Spinal cord (tissue), 10 donors: ENCODE results near the gene PDE5A. TPM values are rescaled to one million over a fixed set of nuclear protein-coding genes. Genes with fewer than 3 reads are reported as not detected.
"Not testable (repeated sequence)": the region's sequence is repeated elsewhere in the genome, so short reads cannot be mapped to it uniquely, and the experiment has no call there.

Source experiments
- DNase-seq, 6 donors: peaks; one replicate each; pipeline versions ENCODE4 v3.0.0 to v3.0.0-alpha.2; 2013 to 2015; ENCODE audit warnings: low spot score in 6 of 6, low read depth in 4 of 6
- H3K27ac ChIP-seq: one replicate; pipeline ENCODE4 v1.5.1; 2013; ENCODE audit warnings: low read depth, low read length, control low read depth
- H3K27me3 ChIP-seq: one replicate; pipeline ENCODE4 v1.6.1; 2013; ENCODE audit warnings: low read length; ENCODE audit not compliant: control insufficient read depth, insufficient read depth
- H3K36me3 ChIP-seq: one replicate; pipeline ENCODE4 v1.6.1; 2013; ENCODE audit warnings: low read length; ENCODE audit not compliant: control insufficient read depth, insufficient read depth
- H3K4me1 ChIP-seq: one replicate; pipeline ENCODE4 v1.6.1; 2013; ENCODE audit warnings: low read length; ENCODE audit not compliant: control insufficient read depth, insufficient read depth
- H3K4me3 ChIP-seq: one replicate; pipeline ENCODE4 v1.5.1; 2013; ENCODE audit warnings: low read depth, low read length, control low read depth
- H3K9me3 ChIP-seq: one replicate; pipeline ENCODE4 v1.6.1; 2013; ENCODE audit warnings: low read length; ENCODE audit not compliant: control insufficient read depth, insufficient read depth
- WGBS: methylation state at CpG from one replicate; pipeline ENCODE4 v1.1.5; 2013; ENCODE audit warnings: missing lambda C conversion rate; ENCODE audit not compliant: insufficient coverage; 5-methylcytosine and 5-hydroxymethylcytosine counted together
- polyA plus RNA-seq, 2 donors: library from polyadenylated mRNA; unstranded; fragments of 120-200 nt; gene quantifications; one replicate each; pipeline ENCODE4 v1.2.1, GENCODE V29; 2013; ENCODE audit not compliant: insufficient read length in 2 of 2
- total RNA-seq, 2 donors: library from RNA; depleted of rRNA in 1 of 2; stranded (reverse); fragments of 120-200 nt in 1 of 2; fragments of >200 nt in 1 of 2; gene quantifications; one replicate each; pipeline versions ENCODE4 v1.2.3 to v1.2.4, GENCODE V29; 2013 to 2014
- donor health status: healthy.

PDE5A gene
- total and polyA plus RNA-seq, 4 donors: 21.1 to 73.6 (median 38.1) TPM

DNA sequence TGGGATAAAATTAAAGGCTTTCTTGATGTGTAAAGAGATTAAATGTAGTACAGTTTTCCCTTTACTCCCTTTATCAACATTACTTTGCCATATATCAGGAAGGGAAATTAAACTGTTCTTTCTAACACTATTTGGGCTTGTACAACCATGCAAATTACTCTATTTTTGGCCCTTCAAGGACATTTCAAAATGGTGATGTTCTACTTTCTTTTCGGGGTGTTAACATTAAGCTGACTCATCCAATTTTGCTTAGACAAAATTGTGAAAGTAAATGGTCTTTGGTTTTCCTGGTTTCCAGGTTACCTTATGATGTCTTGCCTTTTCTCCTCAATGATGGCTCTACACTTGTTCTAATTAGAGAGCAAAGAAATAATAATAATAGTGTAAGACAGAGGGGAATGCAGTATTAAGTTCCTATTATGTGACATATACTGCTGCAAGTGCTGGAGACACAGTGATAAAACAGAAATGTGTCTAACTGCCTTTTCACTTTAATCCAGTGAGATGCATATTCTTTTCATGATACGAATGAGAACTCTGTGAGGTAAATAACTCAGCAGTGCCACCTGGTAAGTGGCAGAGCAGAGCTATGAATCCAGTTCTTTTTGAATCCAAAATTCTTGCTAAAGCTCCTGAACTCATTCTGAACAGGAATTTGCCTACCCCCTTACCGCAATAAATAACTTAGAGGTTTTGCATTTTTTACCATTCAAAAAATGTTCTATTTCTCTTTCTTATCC lies 35.7 kb upstream of the PDE5A start:
- Histone ChIP-seq H3K36me3 (no peaks in the 10 kb centered on the region), H3K9me3 (no peaks in the 10 kb centered on the region), H3K27me3 (no peaks in the 10 kb centered on the region), H3K4me1 (no peaks in the 10 kb centered on the region), H3K27ac (no peak overlapping the region), H3K4me3 (no peak overlapping the region)
- WGBS: 100% methylated on average over 1 of the region's 3 CpGs
- DNase-seq: no peak

DNA sequence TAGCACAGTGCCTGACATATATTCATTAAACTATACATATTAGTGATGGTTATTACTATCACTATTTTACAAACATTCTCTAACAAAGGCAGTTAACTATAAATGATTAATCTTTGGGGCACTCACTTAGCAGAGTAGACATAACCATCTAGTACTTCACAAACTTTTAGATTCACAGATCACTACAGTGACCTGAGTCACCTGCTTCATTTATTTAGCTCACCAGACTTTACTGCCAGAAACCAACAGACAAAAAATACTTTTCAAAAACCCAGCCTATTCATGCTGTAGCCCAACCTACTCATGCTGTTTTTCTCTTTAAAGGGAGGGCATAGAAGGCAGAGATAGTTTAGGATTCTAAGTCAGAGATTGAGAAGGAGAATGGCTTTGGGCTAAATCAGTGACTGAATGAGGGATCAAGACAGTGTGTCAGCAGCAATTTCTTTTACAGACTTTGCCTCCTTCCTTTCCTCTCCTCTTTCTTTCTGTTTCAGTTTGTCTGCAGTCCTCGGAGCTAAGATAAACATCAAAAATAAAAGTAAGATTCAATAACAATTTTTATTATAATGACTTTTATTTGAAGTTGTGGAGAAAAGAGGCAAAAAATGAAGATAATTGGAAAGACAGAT lies 34.7 kb upstream of the PDE5A start:
- Histone ChIP-seq H3K27ac (no peak overlapping the region), H3K27me3 (no peaks in the 10 kb centered on the region), H3K4me1 (no peaks in the 10 kb centered on the region), H3K4me3 (no peak overlapping the region), H3K36me3 (no peaks in the 10 kb centered on the region), H3K9me3 (no peaks in the 10 kb centered on the region)
- WGBS: no CpG with 5 or more reads among the region's 1 CpG
- no peak for DNase-seq

DNA sequence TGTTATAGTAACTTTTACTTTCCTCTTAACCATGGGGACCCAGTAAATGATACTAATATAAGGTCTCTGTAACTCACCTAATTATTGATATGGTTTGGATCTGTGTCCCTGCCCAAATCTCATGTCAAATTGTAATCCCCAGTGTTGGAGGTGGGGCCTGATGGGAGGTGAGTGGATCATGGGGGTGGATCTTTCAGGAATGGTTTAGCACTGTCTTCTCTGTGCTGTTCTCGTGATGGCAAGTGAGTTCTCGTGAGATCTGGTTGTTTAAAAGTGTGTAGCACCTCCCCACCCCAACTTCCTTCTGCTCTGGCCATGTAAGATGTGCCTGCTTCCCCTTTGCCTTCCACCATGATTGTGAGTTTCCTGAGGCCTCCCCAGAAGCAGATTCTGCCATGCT lies 34.0 kb upstream of the PDE5A start:
- not testable (repeated sequence) for H3K36me3 ChIP-seq, H3K27me3 ChIP-seq, DNase-seq, H3K4me1 ChIP-seq, H3K4me3 ChIP-seq, H3K9me3 ChIP-seq, H3K27ac ChIP-seq
- no CpG with 5 or more reads among the region's 2 CpGs for WGBS

DNA sequence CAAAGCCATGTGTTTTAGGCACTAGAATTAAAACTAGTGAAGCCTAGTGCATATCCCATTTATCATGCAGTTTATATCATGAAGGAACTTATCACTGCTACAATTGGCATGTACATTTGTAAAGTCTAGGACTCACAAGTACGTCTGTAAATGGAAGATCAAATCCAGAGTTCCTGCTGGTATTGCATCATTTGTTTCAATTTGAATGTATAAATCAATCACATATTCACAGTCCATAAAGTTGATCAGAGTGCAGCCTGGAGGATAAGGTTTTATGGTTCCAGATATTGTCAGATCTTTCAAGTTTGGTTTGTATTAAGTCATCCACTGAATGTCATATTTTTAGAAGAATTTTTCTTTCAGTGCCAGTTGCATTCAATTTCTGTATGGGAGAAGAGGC lies 32.6 kb upstream of the PDE5A start:
- Histone ChIP-seq H3K27me3 (no peaks in the 10 kb centered on the region), H3K36me3 (no peaks in the 10 kb centered on the region), H3K9me3 (no peaks in the 10 kb centered on the region), H3K4me3 (no peak overlapping the region), H3K27ac (no peak overlapping the region), H3K4me1 (no peaks in the 10 kb centered on the region)
- DNase-seq: no peak
- WGBS: no CpG with 5 or more reads among the region's 1 CpG

DNA sequence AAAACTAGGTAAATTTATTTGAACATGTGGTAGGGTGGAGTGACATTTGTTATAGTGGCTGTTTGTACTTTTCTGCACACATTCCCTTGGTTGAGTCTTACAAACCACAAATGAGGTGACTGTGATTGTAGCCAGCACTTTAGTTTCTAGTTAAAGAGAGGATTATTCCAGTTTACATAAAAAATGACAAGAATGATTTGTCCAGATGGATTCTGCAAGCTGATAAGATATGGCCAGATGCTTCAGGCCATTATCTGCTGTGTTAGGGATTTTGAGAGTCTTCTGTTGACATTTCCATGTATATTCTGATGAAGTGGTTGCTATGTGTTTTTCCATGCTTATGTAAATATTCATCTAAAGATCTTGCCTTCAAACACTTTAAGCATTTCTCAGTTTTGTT lies 31.0 kb upstream of the PDE5A start:
- Histone ChIP-seq H3K27me3 (no peaks in the 10 kb centered on the region), H3K4me3 (no peak overlapping the region), H3K4me1 (no peaks in the 10 kb centered on the region), H3K9me3 (no peaks in the 10 kb centered on the region), H3K36me3 (no peaks in the 10 kb centered on the region), H3K27ac (no peak overlapping the region)
- DNase-seq: peak in 2 of 6 donors; percentile 34 to 71

DNA sequence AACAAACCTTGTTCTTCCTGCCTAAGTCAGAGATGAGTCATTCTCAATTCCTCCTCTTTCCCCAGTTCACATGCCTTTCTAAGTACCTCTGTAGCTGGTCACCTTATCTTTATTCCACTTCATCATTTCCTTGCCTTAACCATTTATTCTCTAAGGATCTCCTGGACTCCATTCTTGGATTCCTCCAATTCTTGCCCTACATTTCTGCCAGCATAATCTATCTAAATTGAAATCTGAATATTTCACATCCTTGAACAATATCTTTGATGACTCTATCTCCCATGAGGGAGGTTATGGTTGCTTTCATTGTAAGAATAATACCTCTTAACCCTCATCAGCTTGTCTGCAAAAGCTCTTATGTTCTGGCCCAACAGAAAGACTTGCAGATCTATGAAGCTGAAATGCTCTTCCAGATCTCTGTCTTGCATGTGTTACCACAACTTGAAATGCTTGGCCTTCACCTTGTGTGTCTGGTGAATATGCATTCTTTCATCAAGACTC lies 28.6 kb upstream of the PDE5A start:
- Histone ChIP-seq H3K36me3 (no peaks in the 10 kb centered on the region), H3K4me1 (no peaks in the 10 kb centered on the region), H3K27ac (no peak overlapping the region), H3K4me3 (no peak overlapping the region), H3K27me3 (no peaks in the 10 kb centered on the region), H3K9me3 (no peaks in the 10 kb centered on the region)
- DNase-seq: no peak

DNA sequence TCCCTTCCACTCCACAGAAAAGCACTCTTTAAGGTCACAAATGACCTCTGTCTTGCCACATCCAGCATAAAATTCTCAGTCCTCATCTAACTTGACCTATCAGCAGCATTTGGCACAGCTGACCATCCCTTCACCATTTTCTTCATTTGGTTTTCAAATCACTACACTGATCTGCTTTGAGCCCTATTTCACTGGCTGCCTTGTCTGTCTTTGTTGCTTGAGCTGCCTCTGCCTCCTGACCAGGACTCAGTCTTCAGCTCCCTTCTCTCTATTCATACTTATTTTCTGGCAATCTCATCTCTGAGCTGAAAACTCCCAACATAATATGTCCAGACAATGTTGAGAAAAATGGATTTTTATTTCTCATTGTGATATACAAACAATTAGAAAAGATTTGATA lies 27.7 kb upstream of the PDE5A start:
- no peaks in the 10 kb centered on the region for H3K27me3 ChIP-seq
- H3K4me1 ChIP-seq: no peaks in the 10 kb centered on the region
- H3K36me3 ChIP-seq: no peaks in the 10 kb centered on the region
- no peak overlapping the region for H3K27ac ChIP-seq
- H3K9me3 ChIP-seq: no peaks in the 10 kb centered on the region
- no peak overlapping the region for H3K4me3 ChIP-seq
- peak in 2 of 6 donors; percentile 24 to 40 for DNase-seq

DNA sequence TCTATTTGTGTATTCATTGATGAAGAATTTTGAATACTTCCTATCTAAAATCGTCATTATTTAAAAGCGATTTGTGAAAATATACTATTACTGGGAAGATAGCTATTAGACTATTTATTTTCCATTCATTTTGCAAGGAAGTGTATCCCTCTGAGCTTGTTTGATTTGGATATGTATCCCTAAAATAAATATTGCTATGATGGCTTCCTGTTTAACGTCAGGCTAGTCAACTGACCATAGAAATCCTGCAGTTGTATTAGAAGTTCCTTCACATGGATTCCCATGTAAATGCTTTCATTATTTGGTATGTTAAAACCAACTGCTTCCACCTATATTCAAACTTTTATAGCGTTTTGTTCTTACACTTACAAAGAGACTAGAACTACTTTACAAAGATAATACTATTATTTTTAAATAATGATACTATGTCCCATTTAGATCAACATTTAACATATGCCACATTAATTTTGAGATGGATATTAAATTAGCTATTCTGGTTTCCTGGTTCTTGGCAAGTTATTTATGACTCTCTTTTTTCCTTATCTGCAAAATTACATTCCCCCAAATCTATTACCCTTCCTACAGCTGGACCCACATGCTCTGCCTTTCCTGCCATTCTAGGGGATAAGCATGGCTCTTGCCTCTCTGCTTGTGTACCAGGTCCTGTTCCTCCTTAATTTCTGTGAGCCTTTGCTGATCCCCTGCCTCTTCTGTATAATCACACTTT lies 26.7 kb upstream of the PDE5A start:
- no peak for DNase-seq
- Histone ChIP-seq H3K36me3 (no peaks in the 10 kb centered on the region), H3K9me3 (no peaks in the 10 kb centered on the region), H3K4me3 (no peak overlapping the region), H3K27ac (no peak overlapping the region), H3K4me1 (no peaks in the 10 kb centered on the region), H3K27me3 (no peaks in the 10 kb centered on the region)
- no CpG with 5 or more reads among the region's 4 CpGs for WGBS

DNA sequence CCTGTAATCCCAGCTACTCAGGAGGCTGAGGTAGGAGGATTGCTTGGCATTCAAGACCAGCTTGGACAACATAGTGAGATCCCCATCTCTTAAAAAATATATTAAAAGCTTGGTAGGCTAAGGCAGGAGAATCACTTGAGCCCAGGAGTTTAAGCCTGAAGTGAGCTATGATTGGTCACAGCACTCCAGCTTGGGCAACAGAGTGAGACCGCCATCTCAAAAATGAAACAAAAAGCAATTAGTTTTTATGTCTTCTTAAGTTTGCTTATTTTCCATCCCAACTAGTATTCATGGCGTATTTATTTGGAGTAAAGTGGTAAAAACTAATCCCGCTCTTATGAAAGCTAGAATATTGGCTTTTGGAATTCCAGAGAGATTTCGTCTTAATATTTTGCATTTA lies 25.4 kb upstream of the PDE5A start:
- no peak for DNase-seq
- Histone ChIP-seq H3K36me3 (no peaks in the 10 kb centered on the region), H3K27ac (no peak overlapping the region), H3K9me3 (no peaks in the 10 kb centered on the region), H3K4me3 (no peak overlapping the region), H3K27me3 (no peaks in the 10 kb centered on the region), H3K4me1 (no peaks in the 10 kb centered on the region)
- WGBS: no CpG with 5 or more reads among the region's 4 CpGs

DNA sequence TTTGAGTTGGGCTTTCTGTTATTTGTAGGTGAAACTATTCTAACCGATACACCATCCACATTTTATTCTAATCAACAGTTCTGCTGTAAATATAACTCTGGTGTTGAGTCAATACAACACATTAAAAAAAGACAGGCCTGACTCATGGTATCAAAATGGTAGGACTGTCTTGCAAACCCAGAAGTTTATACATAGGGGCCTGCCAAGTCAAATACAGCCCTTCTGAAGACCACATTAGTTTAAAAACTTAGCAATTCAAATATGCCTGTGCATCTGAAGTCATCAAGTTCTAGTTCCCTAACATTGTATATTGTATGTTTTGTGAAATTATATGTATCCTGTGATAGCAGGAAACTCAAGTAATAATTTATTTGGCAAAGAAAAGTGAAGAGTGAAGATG lies 24.4 kb upstream of the PDE5A start:
- Histone ChIP-seq H3K27me3 (no peaks in the 10 kb centered on the region), H3K27ac (no peak overlapping the region), H3K4me3 (no peak overlapping the region), H3K36me3 (no peaks in the 10 kb centered on the region), H3K4me1 (no peaks in the 10 kb centered on the region), H3K9me3 (no peaks in the 10 kb centered on the region)
- no peak for DNase-seq
- WGBS: no CpG with 5 or more reads among the region's 1 CpG
